ENCODE data around the gene C10orf62.

The C10orf62 gene

GRCh38 chr10:97584798-97585438, 4.6 kb upstream of the C10orf62 start:
- DNase-seq (ENCODE audit: low read depth in 2 of 2) = no peak

- no peak for DNase-seq (ENCODE audit: low read depth in 2 of 2)
These were observed 4.1 kb upstream of the C10orf62 start for GRCh38 chr10:97585439-97585811.

DNA sequence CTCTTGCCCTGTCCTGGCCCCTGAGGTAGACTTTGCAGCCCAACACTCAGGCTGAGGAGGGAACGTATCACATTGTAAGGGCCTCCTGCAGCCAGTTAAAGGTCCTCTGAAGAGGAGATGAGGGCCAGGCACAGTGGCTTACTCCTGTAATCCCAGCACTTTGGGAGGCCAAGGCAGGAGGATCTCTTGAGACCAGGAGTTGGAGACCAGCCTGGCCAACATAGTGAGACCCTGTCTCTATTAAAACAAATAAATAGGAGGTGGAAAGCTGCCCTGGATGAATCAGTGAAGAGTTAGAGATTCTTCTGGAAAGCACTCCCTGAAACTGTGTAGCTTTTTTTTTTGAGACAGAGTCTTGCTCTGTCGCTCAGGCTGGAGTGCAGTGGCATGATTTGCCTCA, 2.3 kb upstream of the C10orf62 start:
- no peak for DNase-seq (ENCODE audit: low read depth in 2 of 2)

- DNase-seq (ENCODE audit: low read depth in 2 of 2) = no peak
These were observed 694 bp downstream of the C10orf62 start for GRCh38 chr10:97590082-97590747.

- DNase-seq (ENCODE audit: low read depth in 2 of 2) = no peak
These were observed 1.4 kb downstream of the C10orf62 start for GRCh38 chr10:97590748-97591495.

DNA sequence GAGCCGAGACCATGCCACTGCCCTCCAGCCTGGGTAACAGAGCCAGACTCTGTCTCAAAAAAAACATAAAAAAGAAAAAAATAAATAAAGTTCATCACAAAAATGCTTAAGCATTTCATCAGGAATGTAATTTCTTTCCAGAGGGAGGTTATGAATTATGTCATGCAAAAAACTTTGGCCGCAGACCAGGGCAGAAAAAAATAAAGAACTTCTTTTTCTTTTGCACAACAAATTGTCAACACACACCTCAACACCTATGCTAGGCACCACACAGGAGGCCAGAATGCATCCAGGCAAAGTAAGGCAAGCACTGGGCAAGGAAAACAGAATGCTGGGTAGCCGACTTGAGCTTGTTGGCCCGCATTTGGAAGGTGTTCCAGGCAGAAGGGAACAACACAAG, 3.9 kb downstream of the C10orf62 start:
- no peak for DNase-seq (ENCODE audit: low read depth in 2 of 2)

DNA sequence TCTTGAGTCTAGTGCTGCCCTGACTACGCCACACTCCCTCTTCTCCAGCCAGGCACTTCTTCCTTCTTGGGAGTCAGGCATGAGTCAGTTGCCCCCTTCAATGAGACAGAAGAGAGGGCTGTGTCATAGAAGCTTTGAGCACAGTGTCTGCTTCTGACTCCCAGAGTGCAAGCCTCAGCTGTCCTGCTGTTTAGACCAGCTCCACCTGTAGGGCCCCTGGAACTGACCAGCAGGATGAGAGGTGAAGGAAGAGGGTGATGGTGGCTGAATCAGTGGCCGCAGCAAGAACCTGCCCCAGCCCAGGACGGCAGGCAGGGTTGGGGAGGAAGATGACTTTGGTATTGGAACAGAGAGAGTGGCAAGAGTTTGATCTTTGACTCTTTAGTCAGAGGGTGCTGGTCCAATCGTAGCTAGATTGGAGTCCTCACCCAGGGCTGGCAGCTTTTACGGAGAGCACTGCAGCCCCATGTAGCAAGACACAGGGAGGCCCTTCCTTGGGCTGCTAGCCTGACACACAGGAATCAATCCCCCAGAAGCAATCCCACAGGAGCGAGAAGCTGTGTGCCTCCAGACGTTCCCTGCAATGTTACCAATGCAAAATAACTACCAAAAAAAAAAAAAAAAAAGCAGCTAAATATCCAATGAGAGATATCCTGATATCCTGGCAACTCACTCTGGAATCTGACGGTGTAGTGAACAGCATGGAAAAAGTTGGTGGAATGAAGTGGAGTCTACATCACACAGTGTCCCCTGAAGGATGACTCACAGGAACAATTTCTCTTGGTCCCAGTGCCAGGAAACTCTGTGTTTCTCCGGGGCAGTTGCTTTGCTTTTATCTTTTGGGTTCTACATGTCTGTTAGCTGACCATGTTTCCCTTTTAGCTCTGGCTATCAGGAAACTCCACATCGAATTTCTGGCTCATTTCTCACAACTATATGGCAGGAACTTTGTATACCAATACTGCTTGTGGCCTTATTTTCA, 6.9 kb downstream of the C10orf62 start:
- no peak for DNase-seq (ENCODE audit: low read depth in 2 of 2)

GRCh38 chr10:97597778-97598177, 8.3 kb downstream of the C10orf62 start:
- DNase-seq (ENCODE audit: low read depth in 2 of 2) = no peak

GRCh38 chr10:97598407-97599271, 9.1 kb downstream of the C10orf62 start:
- no peak for DNase-seq (ENCODE audit: low read depth in 2 of 2)

- no peak for DNase-seq (ENCODE audit: low read depth in 2 of 2)
These were observed 9.7 kb downstream of the C10orf62 start for GRCh38 chr10:97599272-97599619.

GRCh38 chr10:97600616-97601015, 11.1 kb downstream of the C10orf62 start:
- DNase-seq (ENCODE audit: low read depth in 2 of 2) = no peak

GRCh38 chr10:97601268-97602215, 12.0 kb downstream of the C10orf62 start:
- DNase-seq (ENCODE audit: low read depth in 2 of 2) = no peak

DNA sequence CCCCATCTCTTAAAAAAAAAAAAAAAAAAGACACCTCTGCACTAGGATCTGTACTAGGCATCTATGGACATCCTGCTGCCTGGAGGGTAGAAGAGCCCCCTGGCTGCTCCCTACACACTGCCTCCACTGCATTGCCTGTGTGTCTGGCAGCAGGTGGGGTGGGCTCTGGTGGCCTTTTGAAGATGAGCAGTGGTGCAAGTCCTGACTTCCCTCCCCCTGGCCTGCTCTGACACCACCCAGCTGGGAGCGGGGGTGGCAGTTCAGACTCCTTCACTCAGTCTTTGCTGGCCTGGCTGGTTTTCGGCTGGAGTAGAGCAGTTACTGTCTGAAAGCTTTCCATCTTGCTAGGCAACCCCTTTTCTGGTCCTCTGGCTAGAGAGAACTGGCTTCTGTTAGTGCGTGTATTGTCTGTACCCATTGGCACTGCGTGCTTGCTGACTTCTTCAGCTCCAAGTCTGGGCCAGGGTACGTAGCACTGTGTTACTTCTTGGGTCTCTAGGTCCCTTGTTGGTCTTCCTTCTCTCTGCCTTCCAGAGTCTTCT, 17.6 kb downstream of the C10orf62 start:
- DNase-seq (ENCODE audit: low read depth in 2 of 2) = no peak

GRCh38 chr10:97608991-97609561, 19.6 kb downstream of the C10orf62 start:
- no peak for DNase-seq (ENCODE audit: low read depth in 2 of 2)

GRCh38 chr10:97611473-97611872, 22.0 kb downstream of the C10orf62 start:
- no peak for DNase-seq (ENCODE audit: low read depth in 2 of 2)

DNA sequence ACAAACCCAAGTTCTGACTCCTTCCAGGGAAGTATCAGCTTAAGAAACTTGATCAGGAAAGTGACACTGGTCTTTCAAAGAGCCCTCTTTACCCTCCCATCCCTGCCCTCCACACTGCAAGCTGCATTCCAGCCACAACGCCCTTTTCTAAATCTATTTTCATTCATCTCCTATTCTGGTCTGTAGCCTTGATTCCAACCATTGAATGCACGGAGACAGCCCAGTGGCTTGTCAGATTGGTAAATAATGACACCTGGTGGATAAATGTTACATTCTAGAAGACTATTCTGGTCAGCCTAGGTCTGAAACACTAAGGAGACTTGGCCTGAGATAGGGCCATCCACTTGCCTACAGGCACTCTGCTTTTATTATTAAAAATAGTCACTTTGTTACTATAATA, 22.9 kb downstream of the C10orf62 start:
- DNase-seq (ENCODE audit: low read depth in 2 of 2) = no peak

- DNase-seq (ENCODE audit: low read depth in 2 of 2) = no peak
These were observed 28.8 kb downstream of the C10orf62 start for GRCh38 chr10:97618285-97618684.

DNA sequence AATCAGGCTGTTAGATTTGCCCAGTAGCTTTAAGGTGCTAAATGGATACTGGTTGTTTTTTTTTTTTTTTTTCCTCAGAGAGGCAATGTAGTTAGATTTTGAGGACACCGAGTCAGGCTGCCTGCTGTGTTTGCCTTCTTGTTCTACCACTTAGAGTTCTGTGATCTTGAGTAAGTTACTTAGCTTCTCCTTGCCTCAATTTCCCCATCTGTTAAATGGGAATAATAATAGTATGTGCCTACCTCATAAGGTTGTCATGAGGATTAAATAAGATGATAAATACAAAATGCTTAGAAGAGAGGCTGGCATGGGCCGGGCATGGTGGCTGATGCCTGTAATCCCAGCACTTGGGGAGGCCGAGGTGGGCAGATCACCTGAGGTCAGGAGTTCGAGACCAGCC, 29.2 kb downstream of the C10orf62 start:
- no peak for DNase-seq (ENCODE audit: low read depth in 2 of 2)

GRCh38 chr10:97623277-97623676, 33.8 kb downstream of the C10orf62 start:
- no peak for DNase-seq (ENCODE audit: low read depth in 2 of 2)

All from stimulated activated CD8-positive, alpha-beta memory T cell treated with anti-CD3 and anti-CD28 coated beads, Interleukin-2, amount 100 ng/mL, for 48 hours (primary cell).